ENCODE measurements around the gene ATF7IP.

ATF7IP gene

DNA sequence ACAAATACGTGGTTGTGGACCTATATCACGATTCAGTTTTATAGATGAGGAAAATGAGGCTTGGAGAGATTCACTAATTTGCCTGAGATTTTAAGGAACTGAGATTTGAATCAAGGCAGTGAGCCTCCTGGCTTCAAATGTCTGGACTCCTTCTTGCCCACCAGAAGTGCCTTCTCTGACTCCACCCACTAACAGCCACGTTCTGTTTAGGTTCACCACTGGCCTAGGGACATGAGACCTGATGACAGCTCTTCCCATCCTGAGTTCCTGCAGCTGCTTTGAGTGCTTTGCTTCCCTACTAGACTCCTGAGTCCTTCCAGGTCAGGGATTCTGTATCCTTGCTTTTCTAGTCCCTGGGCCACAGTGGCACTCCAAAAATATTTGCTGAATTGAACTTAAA is 145.1 kb downstream of the ATF7IP start:
- Histone ChIP-seq H3K4me1 (ENCODE audit: control insufficient read depth, insufficient read depth, low read length) (no peaks in the 10 kb centered on the region), H3K9me3 (replicated peaks; ENCODE audit: low read length) (no peaks in the 10 kb centered on the region), H3K9ac (ENCODE audit: low read depth, low read length) (no peak overlapping the region), H3K27me3 (ENCODE audit: control insufficient read depth, insufficient read depth, low read length) (no peaks in the 10 kb centered on the region), H3K4me3 (ENCODE audit: low read length) (no peak overlapping the region), H3K4me2 (ENCODE audit: low read length) (no peak overlapping the region), H3K36me3 (ENCODE audit: insufficient read depth, low read length) (no peaks in the 10 kb centered on the region)

DNA sequence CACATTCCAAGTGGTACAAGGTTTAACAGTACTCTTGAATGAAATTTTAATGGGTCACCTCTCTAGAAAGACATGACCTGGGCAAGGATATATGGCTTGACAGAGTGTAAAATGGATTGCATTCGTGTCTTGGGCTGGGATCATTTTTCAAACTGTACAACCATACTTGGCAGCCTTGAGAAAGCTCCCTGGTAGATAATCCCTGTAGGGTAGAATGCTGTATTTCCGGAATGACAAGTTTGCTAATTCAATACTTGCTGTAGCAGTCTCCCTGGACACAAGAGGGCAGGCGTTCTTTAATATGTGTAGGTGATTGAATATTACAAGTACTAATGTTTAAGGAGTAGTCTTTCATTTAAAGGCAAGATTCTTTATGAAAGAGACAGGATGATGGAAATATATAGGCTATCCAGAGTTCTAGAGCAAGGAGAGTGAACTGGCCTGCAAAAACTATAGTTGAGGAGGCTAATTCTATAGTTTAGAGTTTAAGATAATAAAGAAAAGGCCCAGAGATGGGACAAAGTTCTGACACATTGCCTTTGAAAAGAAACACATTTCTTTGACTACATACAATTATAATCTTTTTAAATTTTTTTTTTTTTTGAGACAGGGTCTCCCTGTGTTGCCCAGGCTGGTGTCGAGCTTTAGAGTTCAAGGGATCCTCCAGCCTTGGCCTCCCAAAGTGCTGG is 148.8 kb downstream of the ATF7IP start:
- Histone ChIP-seq H3K27me3 (ENCODE audit: control insufficient read depth, insufficient read depth, low read length) (no peaks in the 10 kb centered on the region), H3K4me2 (ENCODE audit: low read length) (no peak overlapping the region), H3K9ac (ENCODE audit: low read depth, low read length) (no peak overlapping the region), H3K9me3 (replicated peaks; ENCODE audit: low read length) (no peaks in the 10 kb centered on the region), H3K4me3 (ENCODE audit: low read length) (no peak overlapping the region), H3K36me3 (ENCODE audit: insufficient read depth, low read length) (no peaks in the 10 kb centered on the region), H3K4me1 (ENCODE audit: control insufficient read depth, insufficient read depth, low read length) (no peaks in the 10 kb centered on the region)

DNA sequence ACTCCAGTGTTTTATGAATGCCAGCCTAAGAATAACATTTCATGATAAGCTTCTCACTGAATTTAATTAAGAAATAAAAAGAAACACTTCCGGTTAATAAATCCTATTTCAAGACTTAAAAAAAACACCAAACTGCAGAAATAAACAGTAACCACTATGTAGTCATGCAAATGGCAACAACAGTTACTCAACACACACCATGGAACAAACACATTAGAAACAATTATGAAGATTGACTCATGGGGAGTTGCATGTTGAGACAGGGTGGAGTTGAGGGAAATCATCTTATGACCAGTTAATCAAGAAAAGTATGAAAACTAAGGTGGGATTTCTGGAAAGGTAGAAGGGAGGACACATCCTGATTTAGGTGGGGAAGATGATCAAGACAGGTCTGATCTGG is 149.5 kb downstream of the ATF7IP start:
- H3K4me3 ChIP-seq (ENCODE audit: low read length): no peak overlapping the region
- no peak overlapping the region for H3K4me2 ChIP-seq (ENCODE audit: low read length)
- H3K27me3 ChIP-seq (ENCODE audit: control insufficient read depth, insufficient read depth, low read length): no peaks in the 10 kb centered on the region
- H3K4me1 ChIP-seq (ENCODE audit: control insufficient read depth, insufficient read depth, low read length): no peaks in the 10 kb centered on the region
- H3K36me3 ChIP-seq (ENCODE audit: insufficient read depth, low read length): no peaks in the 10 kb centered on the region
- H3K9ac ChIP-seq (ENCODE audit: low read depth, low read length): no peak overlapping the region
- no peaks in the 10 kb centered on the region for H3K9me3 ChIP-seq (replicated peaks; ENCODE audit: low read length)

DNA sequence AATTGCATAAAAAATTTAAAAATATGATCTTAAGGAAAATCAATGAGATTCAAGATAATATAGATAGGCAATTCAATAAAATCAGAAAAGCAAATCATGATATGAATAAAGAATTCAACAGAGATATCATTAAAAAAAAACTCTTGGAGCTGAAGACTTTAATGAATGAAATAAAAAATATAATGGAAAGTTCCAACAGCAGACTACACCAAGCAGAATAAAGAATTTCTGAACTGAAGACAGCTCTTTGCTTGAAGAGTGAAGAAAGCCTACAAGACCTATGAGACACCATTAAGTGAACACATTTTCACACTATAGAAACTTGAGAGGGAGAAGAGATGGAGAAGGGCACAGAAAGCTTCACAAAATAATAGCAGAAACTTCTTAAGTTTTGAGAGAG is 156.3 kb downstream of the ATF7IP start:
- Histone ChIP-seq H3K9ac (ENCODE audit: low read depth, low read length) (no peak overlapping the region), H3K27me3 (ENCODE audit: control insufficient read depth, insufficient read depth, low read length) (no peaks in the 10 kb centered on the region), H3K4me1 (ENCODE audit: control insufficient read depth, insufficient read depth, low read length) (no peaks in the 10 kb centered on the region), H3K4me3 (ENCODE audit: low read length) (no peak overlapping the region), H3K36me3 (ENCODE audit: insufficient read depth, low read length) (no peaks in the 10 kb centered on the region), H3K9me3 (replicated peaks; ENCODE audit: low read length) (peaks cover 5% of the 10 kb centered on the region), H3K4me2 (ENCODE audit: low read length) (no peak overlapping the region)

DNA sequence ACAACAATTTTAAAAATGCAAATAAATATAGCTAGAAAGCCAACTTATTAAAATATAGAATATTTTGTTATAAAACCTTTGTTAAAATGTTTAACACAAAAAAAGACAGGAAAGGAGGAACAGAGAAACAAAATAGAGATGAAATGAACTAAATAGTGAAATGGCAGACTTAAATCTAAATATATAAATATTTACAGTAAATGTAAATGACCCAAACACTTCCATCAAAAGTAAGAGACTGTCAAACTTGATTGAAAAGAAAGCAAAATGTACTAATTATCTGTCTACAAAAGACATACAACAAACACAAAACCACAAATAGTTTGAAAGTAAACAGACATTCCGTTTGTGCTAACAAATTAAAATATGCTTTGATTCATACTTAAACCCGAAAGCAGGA is 160.5 kb downstream of the ATF7IP start:
- no peak overlapping the region for H3K9ac ChIP-seq (ENCODE audit: low read depth, low read length)
- H3K36me3 ChIP-seq (ENCODE audit: insufficient read depth, low read length): no peaks in the 10 kb centered on the region
- H3K4me2 ChIP-seq (ENCODE audit: low read length): no peak overlapping the region
- no peaks in the 10 kb centered on the region for H3K4me1 ChIP-seq (ENCODE audit: control insufficient read depth, insufficient read depth, low read length)
- no peak overlapping the region for H3K4me3 ChIP-seq (ENCODE audit: low read length)
- no peaks in the 10 kb centered on the region for H3K27me3 ChIP-seq (ENCODE audit: control insufficient read depth, insufficient read depth, low read length)
- peaks cover 5% of the 10 kb centered on the region for H3K9me3 ChIP-seq (replicated peaks; ENCODE audit: low read length)

DNA sequence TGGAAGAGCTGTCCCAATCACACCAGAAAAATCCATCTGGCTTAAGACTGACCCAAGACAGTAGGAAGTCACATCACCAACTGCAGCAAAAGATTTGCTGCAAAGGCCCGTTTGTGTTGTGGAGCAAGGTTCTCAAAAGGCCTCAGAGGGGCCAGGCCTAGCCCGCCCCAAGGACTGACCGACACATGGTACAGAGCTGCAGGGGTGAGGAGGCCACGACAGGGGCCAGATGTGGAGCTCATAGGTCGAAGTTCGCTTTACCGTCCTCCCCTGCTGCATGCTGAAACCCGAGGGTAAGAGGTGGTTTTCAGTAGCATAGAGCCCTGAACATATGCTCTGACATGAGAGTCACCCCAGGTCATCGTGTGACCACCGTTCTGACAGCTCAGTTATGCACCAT is 166.7 kb downstream of the ATF7IP start:
- H3K9ac ChIP-seq (ENCODE audit: low read depth, low read length): no peak overlapping the region
- H3K4me2 ChIP-seq (ENCODE audit: low read length): no peak overlapping the region
- H3K4me1 ChIP-seq (ENCODE audit: control insufficient read depth, insufficient read depth, low read length): no peaks in the 10 kb centered on the region
- H3K4me3 ChIP-seq (ENCODE audit: low read length): no peak overlapping the region
- H3K27me3 ChIP-seq (ENCODE audit: control insufficient read depth, insufficient read depth, low read length): no peaks in the 10 kb centered on the region
- H3K36me3 ChIP-seq (ENCODE audit: insufficient read depth, low read length): no peaks in the 10 kb centered on the region
- H3K9me3 ChIP-seq (replicated peaks; ENCODE audit: low read length): no peaks in the 10 kb centered on the region

DNA sequence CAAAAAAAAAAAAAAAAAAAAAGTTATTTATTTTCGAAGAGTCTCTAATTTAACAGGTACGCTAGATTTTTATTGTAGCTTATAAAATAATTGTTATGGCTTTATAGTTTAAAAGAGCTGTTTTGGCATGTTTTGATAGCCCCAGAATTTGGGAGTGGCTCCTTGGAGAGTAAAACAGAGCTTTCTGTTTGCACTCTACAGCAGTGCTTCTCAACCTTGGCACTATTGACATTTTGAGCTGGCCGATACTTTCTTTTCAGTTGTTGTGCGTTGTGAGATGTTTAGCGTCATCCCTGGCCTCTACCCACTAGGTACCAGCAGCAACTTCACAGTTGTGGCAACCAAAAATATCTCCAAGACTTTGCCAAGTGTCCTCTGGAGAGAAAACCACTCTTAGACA is 171.6 kb downstream of the ATF7IP start:
- H3K4me3 ChIP-seq (ENCODE audit: low read length): no peak overlapping the region
- no peaks in the 10 kb centered on the region for H3K36me3 ChIP-seq (ENCODE audit: insufficient read depth, low read length)
- no peaks in the 10 kb centered on the region for H3K27me3 ChIP-seq (ENCODE audit: control insufficient read depth, insufficient read depth, low read length)
- no peak overlapping the region for H3K9ac ChIP-seq (ENCODE audit: low read depth, low read length)
- H3K4me2 ChIP-seq (ENCODE audit: low read length): no peak overlapping the region
- H3K9me3 ChIP-seq (replicated peaks; ENCODE audit: low read length): no peaks in the 10 kb centered on the region
- H3K4me1 ChIP-seq (ENCODE audit: control insufficient read depth, insufficient read depth, low read length): no peaks in the 10 kb centered on the region

DNA sequence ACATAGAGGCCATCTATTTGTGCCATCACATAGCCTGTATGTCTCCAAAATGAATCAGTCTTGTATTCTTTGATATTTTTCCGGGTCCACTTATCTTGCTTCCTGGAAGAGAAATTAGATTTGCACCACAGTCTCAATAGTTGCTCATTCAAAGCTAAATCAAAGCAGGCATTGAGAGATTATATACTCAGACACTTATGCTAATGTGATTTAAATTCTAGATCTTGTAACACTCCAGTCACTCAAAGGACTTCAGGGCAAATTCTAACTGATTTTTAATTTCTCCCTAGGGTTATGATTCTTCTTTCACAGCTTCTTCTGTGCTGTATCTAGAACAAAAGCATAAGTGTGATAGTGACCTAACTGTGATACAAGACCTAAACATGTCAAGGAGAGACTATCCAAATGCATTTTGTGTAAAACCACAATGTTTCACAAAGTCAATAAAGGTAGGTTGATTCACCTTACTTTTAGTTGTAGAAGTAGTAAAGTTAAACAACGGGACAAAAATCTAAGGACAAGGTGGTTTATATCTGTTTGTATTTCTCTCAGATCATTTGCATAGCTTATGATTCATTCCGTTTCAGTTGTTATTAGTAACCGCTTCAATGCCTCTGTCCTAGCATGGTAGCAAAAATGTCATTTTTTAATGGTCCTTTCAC is 175.4 kb downstream of the ATF7IP start:
- Histone ChIP-seq H3K4me3 (ENCODE audit: low read length) (no peak overlapping the region), H3K9me3 (replicated peaks; ENCODE audit: low read length) (no peaks in the 10 kb centered on the region), H3K4me2 (ENCODE audit: low read length) (no peak overlapping the region), H3K27me3 (ENCODE audit: control insufficient read depth, insufficient read depth, low read length) (no peaks in the 10 kb centered on the region), H3K36me3 (ENCODE audit: insufficient read depth, low read length) (no peaks in the 10 kb centered on the region), H3K9ac (ENCODE audit: low read depth, low read length) (no peak overlapping the region), H3K4me1 (ENCODE audit: control insufficient read depth, insufficient read depth, low read length) (no peaks in the 10 kb centered on the region)

DNA sequence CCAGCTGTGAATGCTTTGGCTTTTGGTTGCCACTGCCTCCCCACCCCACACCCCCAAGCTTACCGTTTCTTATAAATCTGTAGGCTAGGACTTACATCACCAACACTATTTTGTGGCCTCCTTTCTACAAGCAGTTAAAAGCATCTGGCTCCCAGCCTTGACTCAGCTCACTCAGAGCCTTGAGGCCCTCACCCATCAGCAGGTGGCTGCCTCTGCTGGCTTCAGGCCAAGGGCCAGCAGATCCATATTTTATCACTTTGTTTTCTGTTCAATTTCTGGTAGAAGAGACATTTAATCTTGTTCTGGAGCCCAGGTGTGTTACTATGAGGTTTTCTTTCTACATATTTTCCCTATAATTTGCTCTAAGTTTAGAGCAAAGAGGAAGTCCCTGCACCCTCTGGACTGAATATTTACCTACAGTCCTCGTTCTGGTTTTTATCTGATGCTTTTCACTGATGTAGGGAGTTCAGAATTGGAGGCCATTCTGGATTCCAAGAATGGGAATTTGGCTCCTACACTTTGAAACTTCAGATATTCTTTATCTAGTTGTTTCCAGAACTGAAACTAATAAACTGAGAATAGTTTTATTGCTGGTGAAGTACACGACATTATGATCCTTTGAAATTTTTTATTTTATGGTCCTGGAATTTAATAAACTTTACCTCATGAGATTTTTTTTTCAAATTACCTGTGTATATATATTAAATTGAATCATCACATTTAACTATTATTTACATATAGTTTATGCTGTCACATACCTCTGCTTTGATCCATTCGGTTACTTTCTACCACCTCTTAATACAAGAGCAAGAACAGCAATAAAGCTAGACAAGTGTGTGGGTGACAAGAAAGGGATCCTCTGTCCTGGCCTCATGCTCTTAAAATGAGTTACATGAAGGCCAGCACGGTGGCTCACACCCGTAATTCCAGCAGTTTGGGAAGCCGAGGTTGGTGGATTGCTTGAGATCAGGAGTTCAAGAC is 180.0 kb downstream of the ATF7IP start:
- Histone ChIP-seq H3K4me1 (ENCODE audit: control insufficient read depth, insufficient read depth, low read length) (no peaks in the 10 kb centered on the region), H3K27me3 (ENCODE audit: control insufficient read depth, insufficient read depth, low read length) (no peaks in the 10 kb centered on the region), H3K36me3 (ENCODE audit: insufficient read depth, low read length) (no peaks in the 10 kb centered on the region), H3K4me2 (ENCODE audit: low read length) (no peak overlapping the region), H3K4me3 (ENCODE audit: low read length) (no peak overlapping the region), H3K9me3 (replicated peaks; ENCODE audit: low read length) (no peaks in the 10 kb centered on the region), H3K9ac (ENCODE audit: low read depth, low read length) (no peak overlapping the region)

DNA sequence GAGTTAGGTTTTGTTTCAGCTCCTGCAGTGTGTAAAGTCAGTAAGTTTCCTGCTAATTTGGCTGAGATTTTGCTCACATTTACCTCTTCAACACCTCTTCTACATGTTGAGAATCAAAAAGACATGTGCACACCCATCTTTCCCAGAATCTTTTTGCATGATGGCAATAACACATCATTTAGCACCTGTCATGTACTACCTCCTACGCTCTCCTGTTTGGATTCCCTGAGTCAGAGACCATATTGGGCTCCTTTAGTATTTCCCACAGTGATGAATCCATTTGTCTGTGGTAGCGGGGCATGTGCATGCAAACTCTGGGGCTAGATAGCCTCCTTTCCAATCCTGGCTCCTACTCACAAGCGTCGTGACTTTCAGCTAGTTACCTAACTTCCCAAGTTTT is 182.1 kb downstream of the ATF7IP start:
- no peaks in the 10 kb centered on the region for H3K36me3 ChIP-seq (ENCODE audit: insufficient read depth, low read length)

DNA sequence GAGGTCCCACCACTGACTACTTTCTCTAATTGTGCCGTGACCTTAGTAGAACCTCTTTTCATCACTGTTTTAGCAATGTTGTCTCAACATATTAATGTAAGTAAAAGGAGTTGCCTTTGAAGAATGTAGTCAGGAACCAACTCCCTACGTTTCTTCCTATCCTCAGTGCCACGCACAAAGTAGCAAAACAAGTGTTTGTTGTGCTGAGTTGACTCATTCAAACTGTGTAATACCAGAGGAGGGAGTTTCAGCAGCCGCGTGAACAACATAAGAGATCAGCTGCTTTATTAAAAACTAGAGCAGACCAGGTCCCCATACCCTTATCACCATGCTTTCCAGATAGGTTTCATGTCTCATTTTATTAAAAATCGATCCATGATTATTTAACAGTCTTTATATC is 183.1 kb downstream of the ATF7IP start:
- no peak overlapping the region for H3K4me3 ChIP-seq (ENCODE audit: low read length)
- H3K36me3 ChIP-seq (ENCODE audit: insufficient read depth, low read length): no peaks in the 10 kb centered on the region
- no peaks in the 10 kb centered on the region for H3K27me3 ChIP-seq (ENCODE audit: control insufficient read depth, insufficient read depth, low read length)
- no peak overlapping the region for H3K4me2 ChIP-seq (ENCODE audit: low read length)
- no peak overlapping the region for H3K9ac ChIP-seq (ENCODE audit: low read depth, low read length)
- H3K4me1 ChIP-seq (ENCODE audit: control insufficient read depth, insufficient read depth, low read length): no peaks in the 10 kb centered on the region
- H3K9me3 ChIP-seq (replicated peaks; ENCODE audit: low read length): no peaks in the 10 kb centered on the region

More for the DNA sequence above, 182.1 kb downstream of the ATF7IP start:
- no peaks in the 10 kb centered on the region for H3K27me3 ChIP-seq (ENCODE audit: control insufficient read depth, insufficient read depth, low read length)
- no peaks in the 10 kb centered on the region for H3K9me3 ChIP-seq (replicated peaks; ENCODE audit: low read length)
- H3K9ac ChIP-seq (ENCODE audit: low read depth, low read length): no peak overlapping the region
- no peak overlapping the region for H3K4me2 ChIP-seq (ENCODE audit: low read length)
- no peak overlapping the region for H3K4me3 ChIP-seq (ENCODE audit: low read length)
- no peaks in the 10 kb centered on the region for H3K4me1 ChIP-seq (ENCODE audit: control insufficient read depth, insufficient read depth, low read length)
